Skeletal muscle cell (primary cell): ENCODE data around the gene TSPAN16.

ENCODE experiments used
- DNase-seq: peaks from one replicate; pipeline ENCODE4 v3.0.0-alpha.2; 2010; ENCODE audit warnings: low read depth
- H3K4me3 ChIP-seq: 2 replicates; pipeline ENCODE4 v1.5.1; 2011; ENCODE audit warnings: low read depth, mild to moderate bottlenecking, control low read depth, low read length, moderate library complexity

Gene TSPAN16

GRCh38 chr19:11363881-11364280 lies 67.9 kb downstream of the TSPAN16 start:
- H3K4me3 ChIP-seq = no peak overlapping the region
- DNase-seq = no peak

GRCh38 chr19:11364296-11364904 lies 68.4 kb downstream of the TSPAN16 start:
- no peak for DNase-seq
- H3K4me3 ChIP-seq = no peak overlapping the region

DNA sequence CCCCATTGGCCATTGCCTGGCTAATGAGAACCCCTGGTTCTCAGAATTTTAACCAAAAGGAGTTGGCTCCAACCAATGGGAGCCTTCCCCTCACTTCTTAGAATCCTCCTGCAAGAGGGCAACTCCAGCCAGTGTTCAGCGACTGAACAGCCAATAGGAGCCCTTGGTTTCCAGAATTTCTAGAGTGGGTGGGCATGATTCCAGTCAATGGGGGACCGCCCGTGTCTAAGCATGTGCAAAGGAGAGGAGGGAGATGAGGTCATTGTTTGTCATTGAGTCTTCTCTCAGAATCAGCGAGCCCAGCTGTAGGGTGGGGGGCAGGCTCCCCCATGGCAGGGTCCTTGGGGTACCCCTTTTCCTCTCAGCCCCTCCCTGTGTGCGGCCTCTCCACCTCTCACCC lies 69.0 kb downstream of the TSPAN16 start:
- H3K4me3 ChIP-seq = no peak overlapping the region
- DNase-seq = no peak
